Esophagus mucosa (tissue), 1 donor: ENCODE measurements around the gene STK11. TPM values are rescaled to one million over a fixed set of nuclear protein-coding genes. Genes with fewer than 3 reads are reported as not detected.

ENCODE experiments used
- ATAC-seq: fragments of 200-7000 bp; cut with Tn5 transposase; one replicate; pipeline ENCODE4 v1.9.1; 2020
- total RNA-seq: library from RNA; stranded (reverse); gene quantifications from one replicate; pipeline ENCODE4 v1.2.4, GENCODE V29; 2023
- donor health status: DM: yes; HTN: yes; CAD: no.

Gene STK11
- 35.0 TPM for total RNA-seq

GRCh38 chr19:1205114-1206099 is at the start of gene STK11:
Gene STK11, plus strand, starts transcription at chr19:1205778. Its CDS starts 1,136 bp downstream, at chr19:1206914.
- peak; percentile 91 for ATAC-seq

GRCh38 chr19:1156305-1156801 is 49.2 kb upstream of the STK11 start:
- ATAC-seq: peak; percentile 1

- ATAC-seq: no peak
Measured at GRCh38 chr19:1156830-1157615, 48.6 kb upstream of the STK11 start.

GRCh38 chr19:1157931-1158884 is 47.4 kb upstream of the STK11 start:
- ATAC-seq: no peak

- ATAC-seq: no peak
Measured at GRCh38 chr19:1158885-1159448, 46.6 kb upstream of the STK11 start.

- no peak for ATAC-seq
Measured at GRCh38 chr19:1159864-1160595, 45.5 kb upstream of the STK11 start.

- ATAC-seq: peak; percentile 74
Measured at GRCh38 chr19:1161716-1162115, 43.9 kb upstream of the STK11 start.

GRCh38 chr19:1162404-1163282 is 42.9 kb upstream of the STK11 start:
- no peak for ATAC-seq

- no peak for ATAC-seq
Measured at GRCh38 chr19:1163283-1163933, 42.2 kb upstream of the STK11 start.

GRCh38 chr19:1163934-1164683 is 41.5 kb upstream of the STK11 start:
- peak; percentile 10 for ATAC-seq

- no peak for ATAC-seq
Measured at GRCh38 chr19:1164684-1165531, 40.7 kb upstream of the STK11 start.

GRCh38 chr19:1166872-1167573 is 38.6 kb upstream of the STK11 start:
- ATAC-seq: peak; percentile 5

- ATAC-seq: peak; percentile 14
Measured at GRCh38 chr19:1167687-1168571, 37.6 kb upstream of the STK11 start.

GRCh38 chr19:1168572-1169410 is 36.8 kb upstream of the STK11 start:
- peak; percentile 55 for ATAC-seq

- no peak for ATAC-seq
Measured at GRCh38 chr19:1169411-1169791, 36.2 kb upstream of the STK11 start.
